ENCODE measurements around the gene LYZL4.

Gene LYZL4

DNA sequence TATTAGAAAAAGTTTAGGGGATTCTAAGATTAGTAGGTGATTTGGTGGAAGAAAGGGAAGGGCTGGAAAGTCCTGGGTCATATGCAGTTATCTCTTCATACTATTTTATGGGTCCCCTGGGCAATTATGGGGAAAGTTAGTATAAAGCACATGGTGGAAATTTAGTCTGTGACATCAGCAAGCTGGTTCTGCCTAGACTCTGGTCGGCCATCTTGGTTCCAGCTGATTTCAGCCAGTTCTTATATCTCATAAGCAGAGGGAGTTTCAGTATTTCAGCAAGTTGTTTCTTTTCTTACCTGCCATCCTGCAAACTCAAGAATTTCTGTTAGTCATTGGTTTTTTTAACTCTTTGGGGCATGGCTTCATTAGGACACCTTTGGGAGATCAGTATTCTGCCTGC, 1.0 kb upstream of the LYZL4 start:
- Histone ChIP-seq H3K4me1 (ENCODE audit: control insufficient read depth in 1 of 2, insufficient read depth in 1 of 2, low read depth in 1 of 2, low read length in 1 of 2) (no peaks in the 10 kb centered on the region), H3K36me3 (no peaks in the 10 kb centered on the region), H3K27me3 (peaks cover 20% of the 10 kb centered on the region), H3K27ac (no peak overlapping the region), H3K4me3 (ENCODE audit: low read depth in 1 of 2, low read length in 1 of 2) (no peak overlapping the region), H3K9me3 (no peaks in the 10 kb centered on the region)
- TF ChIP-seq, protein P1, sequence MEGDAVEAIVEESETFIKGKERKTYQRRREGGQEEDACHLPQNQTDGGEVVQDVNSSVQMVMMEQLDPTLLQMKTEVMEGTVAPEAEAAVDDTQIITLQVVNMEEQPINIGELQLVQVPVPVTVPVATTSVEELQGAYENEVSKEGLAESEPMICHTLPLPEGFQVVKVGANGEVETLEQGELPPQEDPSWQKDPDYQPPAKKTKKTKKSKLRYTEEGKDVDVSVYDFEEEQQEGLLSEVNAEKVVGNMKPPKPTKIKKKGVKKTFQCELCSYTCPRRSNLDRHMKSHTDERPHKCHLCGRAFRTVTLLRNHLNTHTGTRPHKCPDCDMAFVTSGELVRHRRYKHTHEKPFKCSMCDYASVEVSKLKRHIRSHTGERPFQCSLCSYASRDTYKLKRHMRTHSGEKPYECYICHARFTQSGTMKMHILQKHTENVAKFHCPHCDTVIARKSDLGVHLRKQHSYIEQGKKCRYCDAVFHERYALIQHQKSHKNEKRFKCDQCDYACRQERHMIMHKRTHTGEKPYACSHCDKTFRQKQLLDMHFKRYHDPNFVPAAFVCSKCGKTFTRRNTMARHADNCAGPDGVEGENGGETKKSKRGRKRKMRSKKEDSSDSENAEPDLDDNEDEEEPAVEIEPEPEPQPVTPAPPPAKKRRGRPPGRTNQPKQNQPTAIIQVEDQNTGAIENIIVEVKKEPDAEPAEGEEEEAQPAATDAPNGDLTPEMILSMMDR (IDR thresholded peaks at IDR 0.05), result no peak

DNA sequence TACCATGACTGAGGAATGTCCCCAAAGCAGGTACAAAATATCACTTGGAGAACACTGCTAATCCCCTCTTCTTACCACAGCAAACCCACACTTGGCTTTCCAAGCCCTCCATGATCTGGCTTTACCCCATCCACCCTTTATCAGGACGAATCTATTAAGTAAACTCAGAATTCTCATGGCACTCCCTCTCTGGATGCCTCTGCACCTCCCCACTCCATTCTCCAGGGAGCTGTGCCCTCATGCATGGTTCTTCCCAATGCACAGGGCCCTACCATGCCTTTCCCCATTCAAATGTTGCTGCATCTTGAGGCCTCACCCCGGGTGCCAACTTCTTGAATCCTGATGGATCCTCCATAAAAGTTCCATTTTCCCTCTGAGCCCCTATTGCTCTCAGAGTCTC, 2.3 kb downstream of the LYZL4 start:
- Histone ChIP-seq H3K9me3 (no peaks in the 10 kb centered on the region), H3K4me3 (ENCODE audit: low read depth in 1 of 2, low read length in 1 of 2) (no peak overlapping the region), H3K27me3 (peaks cover 15% of the 10 kb centered on the region), H3K4me1 (ENCODE audit: control insufficient read depth in 1 of 2, insufficient read depth in 1 of 2, low read depth in 1 of 2, low read length in 1 of 2) (no peaks in the 10 kb centered on the region), H3K27ac (no peak overlapping the region), H3K36me3 (no peaks in the 10 kb centered on the region)
- TF ChIP-seq, protein P1 (IDR thresholded peaks at IDR 0.05), result no peak

DNA sequence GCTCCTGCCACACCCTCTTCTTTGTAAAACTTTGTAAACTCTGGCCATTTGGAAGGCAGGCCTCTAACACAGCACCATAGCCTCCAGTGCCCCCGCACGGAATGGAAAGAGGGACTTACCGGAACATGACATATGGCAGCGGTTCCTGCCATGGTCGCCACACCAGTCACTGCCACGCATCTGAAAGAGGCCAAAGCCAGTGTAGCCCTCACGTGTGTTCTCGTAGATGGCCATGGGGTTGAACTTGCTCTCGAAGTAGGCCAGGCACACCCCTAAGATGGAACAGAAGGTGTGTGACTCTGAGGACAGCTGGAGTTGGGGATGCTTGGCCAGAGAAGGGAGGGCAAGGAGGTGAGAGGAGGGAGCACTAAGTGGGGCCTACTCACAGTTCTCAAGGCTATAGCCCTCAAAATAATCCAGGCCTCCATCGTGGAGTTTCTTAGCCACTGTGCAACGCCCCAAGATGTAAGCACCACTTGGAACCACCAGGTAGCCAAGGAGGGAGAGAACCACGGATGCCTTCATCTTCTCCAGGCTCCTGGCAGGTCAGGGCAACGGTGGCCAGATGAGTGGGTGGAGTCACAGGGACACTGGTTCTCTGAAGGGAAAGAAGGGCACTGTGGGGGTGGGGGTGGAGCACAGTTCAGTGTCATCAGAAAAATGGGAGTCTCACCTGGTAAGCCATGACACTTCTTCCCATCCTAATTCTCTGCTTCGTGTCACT, 3.5 kb downstream of the LYZL4 start:
- Histone ChIP-seq H3K9me3 (no peaks in the 10 kb centered on the region), H3K4me3 (ENCODE audit: low read depth in 1 of 2, low read length in 1 of 2) (no peak overlapping the region), H3K36me3 (no peaks in the 10 kb centered on the region), H3K27me3 (peaks cover 15% of the 10 kb centered on the region), H3K4me1 (ENCODE audit: control insufficient read depth in 1 of 2, insufficient read depth in 1 of 2, low read depth in 1 of 2, low read length in 1 of 2) (no peaks in the 10 kb centered on the region), H3K27ac (no peak overlapping the region)
- TF ChIP-seq, protein P1 (IDR thresholded peaks at IDR 0.05), result no peak

DNA sequence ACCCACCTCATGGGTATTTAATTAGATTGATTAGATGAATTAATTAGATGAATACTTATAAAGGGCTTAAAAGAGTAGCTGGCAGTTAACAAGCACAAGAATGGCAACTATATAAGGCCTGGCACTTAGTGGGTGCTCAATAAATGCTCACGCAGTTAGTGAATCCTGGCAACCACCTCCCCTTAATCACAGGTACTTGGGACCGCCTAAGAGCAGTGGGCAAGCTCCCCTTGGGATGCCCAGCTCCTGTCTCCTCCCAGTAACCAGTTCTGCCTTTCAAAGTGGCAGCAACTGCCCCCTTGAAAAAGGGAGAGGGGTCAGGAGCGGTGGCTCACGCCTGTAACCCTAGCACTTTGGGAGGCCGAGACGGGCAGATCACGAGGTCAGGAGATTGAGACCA, 4.6 kb downstream of the LYZL4 start:
- no peaks in the 10 kb centered on the region for H3K36me3 ChIP-seq
- no peak overlapping the region for H3K4me3 ChIP-seq (ENCODE audit: low read depth in 1 of 2, low read length in 1 of 2)
- TF ChIP-seq, protein P1 (IDR thresholded peaks at IDR 0.05), result no peak
- H3K27ac ChIP-seq, result no peak overlapping the region
- H3K27me3 ChIP-seq, result peaks cover 15% of the 10 kb centered on the region
- no peaks in the 10 kb centered on the region for H3K9me3 ChIP-seq
- no peaks in the 10 kb centered on the region for H3K4me1 ChIP-seq (ENCODE audit: control insufficient read depth in 1 of 2, insufficient read depth in 1 of 2, low read depth in 1 of 2, low read length in 1 of 2)

DNA sequence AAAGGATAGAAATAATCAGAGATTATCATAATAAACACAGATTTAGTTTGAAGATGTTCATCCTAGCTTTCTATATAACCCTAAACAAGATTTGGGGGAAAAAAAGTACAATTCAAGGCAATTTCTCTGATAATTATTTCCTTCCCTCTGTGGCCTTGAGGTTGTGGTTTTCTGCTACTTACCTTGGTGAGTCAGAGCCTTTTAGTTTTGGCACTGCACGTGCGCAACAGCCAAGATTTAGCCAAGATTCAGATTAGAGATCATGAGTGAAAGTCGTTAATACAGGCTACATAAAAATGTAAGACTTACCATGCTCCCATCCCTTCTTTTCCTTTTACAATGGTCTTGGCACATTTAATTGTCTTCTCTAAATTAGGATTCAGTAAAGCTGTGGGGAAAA, 6.7 kb downstream of the LYZL4 start:
- no peaks in the 10 kb centered on the region for H3K27me3 ChIP-seq
- H3K4me1 ChIP-seq (ENCODE audit: control insufficient read depth in 1 of 2, insufficient read depth in 1 of 2, low read depth in 1 of 2, low read length in 1 of 2), result no peaks in the 10 kb centered on the region
- H3K4me3 ChIP-seq (ENCODE audit: low read depth in 1 of 2, low read length in 1 of 2), result no peak overlapping the region
- no peaks in the 10 kb centered on the region for H3K36me3 ChIP-seq
- TF ChIP-seq, protein P1 (IDR thresholded peaks at IDR 0.05), result no peak
- H3K9me3 ChIP-seq, result no peaks in the 10 kb centered on the region
- H3K27ac ChIP-seq, result no peak overlapping the region
